ENCODE measurements around the gene NRG2. TPM values are rescaled to one million over a fixed set of nuclear protein-coding genes. Genes with fewer than 3 reads are reported as not detected.
A peak's percentile ranks its signal among the peaks of the same experiment; 100 is the strongest.

NRG2 gene
- total and polyA plus RNA-seq, 7 donors: 0.42 to 19.6 (median 3.5) TPM

- ATAC-seq (peak in 2 of 4 donors; percentile 58 to 61), DNase-seq (no peak)
- WGBS, 3 donors: 71 to 83% (median 71%) methylated on average over 1 of the region's 1 CpG
- Histone ChIP-seq H3K4me3 (no peak overlapping the region), H3K27ac (no peak overlapping the region), H3K9me3 (no peaks in the 10 kb centered on the region), H3K36me3 (ENCODE audit: insufficient read depth in 1 of 2, low read depth in 1 of 2) (no peaks in the 10 kb centered on the region), H3K27me3 (ENCODE audit: insufficient read depth in 3 of 3, low read length in 2 of 3) (no peaks in the 10 kb centered on the region), H3K4me1 (peaks cover 20% of the 10 kb centered on the region)
- intact Hi-C loops (cut with DNase I): no loop called here
- TF ChIP-seq, protein P1, sequence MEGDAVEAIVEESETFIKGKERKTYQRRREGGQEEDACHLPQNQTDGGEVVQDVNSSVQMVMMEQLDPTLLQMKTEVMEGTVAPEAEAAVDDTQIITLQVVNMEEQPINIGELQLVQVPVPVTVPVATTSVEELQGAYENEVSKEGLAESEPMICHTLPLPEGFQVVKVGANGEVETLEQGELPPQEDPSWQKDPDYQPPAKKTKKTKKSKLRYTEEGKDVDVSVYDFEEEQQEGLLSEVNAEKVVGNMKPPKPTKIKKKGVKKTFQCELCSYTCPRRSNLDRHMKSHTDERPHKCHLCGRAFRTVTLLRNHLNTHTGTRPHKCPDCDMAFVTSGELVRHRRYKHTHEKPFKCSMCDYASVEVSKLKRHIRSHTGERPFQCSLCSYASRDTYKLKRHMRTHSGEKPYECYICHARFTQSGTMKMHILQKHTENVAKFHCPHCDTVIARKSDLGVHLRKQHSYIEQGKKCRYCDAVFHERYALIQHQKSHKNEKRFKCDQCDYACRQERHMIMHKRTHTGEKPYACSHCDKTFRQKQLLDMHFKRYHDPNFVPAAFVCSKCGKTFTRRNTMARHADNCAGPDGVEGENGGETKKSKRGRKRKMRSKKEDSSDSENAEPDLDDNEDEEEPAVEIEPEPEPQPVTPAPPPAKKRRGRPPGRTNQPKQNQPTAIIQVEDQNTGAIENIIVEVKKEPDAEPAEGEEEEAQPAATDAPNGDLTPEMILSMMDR (IDR thresholded peaks at IDR 0.05): no peak
Observed at GRCh38 chr5:139976703-139977102, 66.4 kb downstream of the NRG2 start.

- Histone ChIP-seq H3K36me3 (ENCODE audit: insufficient read depth in 1 of 2, low read depth in 1 of 2) (no peaks in the 10 kb centered on the region), H3K9me3 (no peaks in the 10 kb centered on the region), H3K27me3 (ENCODE audit: insufficient read depth in 3 of 3, low read length in 2 of 3) (no peaks in the 10 kb centered on the region), H3K4me1 (peaks cover 25% of the 10 kb centered on the region), H3K27ac (peak overlapping the region; percentile 30), H3K4me3 (no peak overlapping the region)
- intact Hi-C loops (cut with DNase I): no loop called here
- TF ChIP-seq, protein P1 (IDR thresholded peaks at IDR 0.05): no peak
- DNase-seq (no peak), ATAC-seq (peak in 2 of 4 donors; percentile 30 to 33)
- WGBS, 3 donors: 34 to 73% (median 39%) methylated on average over 1 of the region's 1 CpG
Observed at GRCh38 chr5:139975942-139976341, 67.2 kb downstream of the NRG2 start.

DNA sequence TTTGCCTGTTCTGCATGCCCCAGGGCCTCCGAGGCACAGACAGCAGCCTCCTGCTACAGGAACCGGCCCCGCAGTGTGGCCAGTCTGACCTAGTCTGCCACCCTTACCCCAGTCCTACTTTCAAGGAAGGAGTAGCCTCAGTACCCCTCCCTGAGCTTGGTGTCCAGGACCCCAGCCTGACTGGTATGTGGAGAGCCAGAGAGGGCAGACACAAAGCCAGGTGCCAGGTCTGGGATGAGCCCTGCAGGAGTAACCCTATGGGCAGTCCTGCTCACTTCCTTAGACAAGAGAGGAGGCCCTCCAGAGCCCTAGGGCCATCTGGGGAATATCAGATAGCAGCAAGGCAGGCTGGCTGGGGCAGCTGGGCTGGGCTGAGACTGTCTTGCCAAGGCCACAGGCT, 67.8 kb downstream of the NRG2 start:
- TF ChIP-seq, protein P1 (IDR thresholded peaks at IDR 0.05): no peak
- ATAC-seq (peak; percentile 26 to 81 (median 40)), DNase-seq (no peak)
- Histone ChIP-seq H3K27ac (peak overlapping the region; percentile 30), H3K36me3 (ENCODE audit: insufficient read depth in 1 of 2, low read depth in 1 of 2) (no peaks in the 10 kb centered on the region), H3K27me3 (ENCODE audit: insufficient read depth in 3 of 3, low read length in 2 of 3) (no peaks in the 10 kb centered on the region), H3K4me3 (no peak overlapping the region), H3K9me3 (no peaks in the 10 kb centered on the region), H3K4me1 (peaks cover 29% of the 10 kb centered on the region)
- WGBS, 3 donors: 89 to 97% (median 92%) methylated on average over 3 of the region's 3 CpGs
- intact Hi-C loops (cut with DNase I): no loop called here

GRCh38 chr5:139974661-139975060, 68.4 kb downstream of the NRG2 start:
- H3K27me3 ChIP-seq (ENCODE audit: insufficient read depth in 3 of 3, low read length in 2 of 3): no peaks in the 10 kb centered on the region
- no peak overlapping the region for H3K4me3 ChIP-seq
- H3K27ac ChIP-seq: no peak overlapping the region
- intact Hi-C loops (cut with DNase I): no loop called here
- TF ChIP-seq, protein P1 (IDR thresholded peaks at IDR 0.05): no peak
- DNase-seq (no peak), ATAC-seq (peak in 1 of 4 donors; percentile 25)
- WGBS, 3 donors: 69 to 74% (median 73%) methylated on average over 6 of the region's 6 CpGs
- H3K36me3 ChIP-seq (ENCODE audit: insufficient read depth in 1 of 2, low read depth in 1 of 2): no peaks in the 10 kb centered on the region
- no peaks in the 10 kb centered on the region for H3K9me3 ChIP-seq
- H3K4me1 ChIP-seq: peaks cover 31% of the 10 kb centered on the region

GRCh38 chr5:139971202-139971725, 71.8 kb downstream of the NRG2 start:
- ATAC-seq (peak in 1 of 4 donors; percentile 7), DNase-seq (no peak)
- no peaks in the 10 kb centered on the region for H3K27me3 ChIP-seq (ENCODE audit: insufficient read depth in 3 of 3, low read length in 2 of 3)
- H3K27ac ChIP-seq: peak overlapping the region; percentile 8
- no peak overlapping the region for H3K4me3 ChIP-seq
- H3K9me3 ChIP-seq: no peaks in the 10 kb centered on the region
- H3K36me3 ChIP-seq (ENCODE audit: insufficient read depth in 1 of 2, low read depth in 1 of 2): no peaks in the 10 kb centered on the region
- TF ChIP-seq, protein P1 (IDR thresholded peaks at IDR 0.05): no peak
- H3K4me1 ChIP-seq: peaks cover 47% of the 10 kb centered on the region
- intact Hi-C loops (cut with DNase I): no loop called here
- 17 to 51% (median 21%) methylated on average over 4 of the region's 4 CpGs for WGBS, 3 donors

All from psoas muscle (tissue), 8 donors.